ENCODE measurements around the gene TOMM70. TPM values are rescaled to one million over a fixed set of nuclear protein-coding genes. Genes with fewer than 3 reads are reported as not detected.

Gene TOMM70
- total and polyA plus RNA-seq, 10 of the 15 experiments (the other 5 are each of a cell fraction or from before 2014, with no cell fraction given), result 12.7 to 64.1 (median 41.3) TPM

- DNase-seq (ENCODE audit: low read depth, low spot score) (no peak), FAIRE-seq (no peak), ATAC-seq (no peak)
- Histone ChIP-seq H3K4me2 (ENCODE audit: control insufficient read depth, insufficient read depth) (no peak overlapping the region), H3K27me3 (replicated peaks in 1 of 2; ENCODE audit: control insufficient read depth in 2 of 2, insufficient read depth in 2 of 2, low read length in 1 of 2) (no peaks in the 10 kb centered on the region), H2AFZ (ENCODE audit: control insufficient read depth, low read depth, low read length) (no peak overlapping the region), H4K20me1 (ENCODE audit: control insufficient read depth, insufficient read depth) (no peaks in the 10 kb centered on the region), H3K36me3 (ENCODE audit: control insufficient read depth in 2 of 2, insufficient read depth in 2 of 2, low read length in 1 of 2) (peaks cover 0 to 8% of the 10 kb centered on the region in 2 experiments; a peak in 1 of 4 replicates), H3K4me3 (no peak overlapping the region), H3K79me2 (ENCODE audit: control insufficient read depth, insufficient read depth, low read length) (peaks cover 6% of the 10 kb centered on the region), H3K9me3 (replicated peaks; ENCODE audit: control insufficient read depth, insufficient read depth, low read length) (no peaks in the 10 kb centered on the region; the same call in 2 of the 3 replicates), H3K4me1 (ENCODE audit: control insufficient read depth, insufficient read depth, low read length) (peaks cover 2% of the 10 kb centered on the region), H3K27ac (ENCODE audit: control insufficient read depth, insufficient read depth) (no peak overlapping the region), H3K9ac (ENCODE audit: control insufficient read depth, insufficient read depth, low read length) (no peak overlapping the region)
- ChIA-PET RAD21 (ENCODE audit: unreplicated experiment) (interaction anchor here (1.1 kb wide), 1 partner anchor 23 kb away, joined by 3 read pairs; no protein-coding TSS in a partner anchor), POLR2A (no interaction called here), CTCF (interaction anchor here (2.2 kb wide), 1 partner anchor 24 kb away, joined by 5 read pairs; no protein-coding TSS in a partner anchor), SMC1A (ENCODE audit: uncharacterized antibody, unreplicated experiment) (interaction anchor here (1.0 kb wide), 2 partner anchors 15 to 24 kb away, joined by 3 read pairs; no protein-coding TSS in a partner anchor)
- BruUV-seq (replicated peaks), result no TSS peak
- in situ Hi-C loops (cut with MboI), result no loop called here
- intact Hi-C loops (cut with micrococcal nuclease; ENCODE audit: unreplicated experiment), result no loop called here
- WGBS (ENCODE audit: insufficient coverage, insufficient replicate concordance, low lambda C conversion rate, missing lambda C conversion rate), result 94% methylated on average over 1 of the region's 1 CpG
- no peak for TF ChIP-seq KLF5 (IDR thresholded peaks at IDR 0.05; ENCODE audit: partially characterized antibody)
These were observed 60.4 kb downstream of the TOMM70 start for GRCh38 chr3:100340527-100340926.

DNA sequence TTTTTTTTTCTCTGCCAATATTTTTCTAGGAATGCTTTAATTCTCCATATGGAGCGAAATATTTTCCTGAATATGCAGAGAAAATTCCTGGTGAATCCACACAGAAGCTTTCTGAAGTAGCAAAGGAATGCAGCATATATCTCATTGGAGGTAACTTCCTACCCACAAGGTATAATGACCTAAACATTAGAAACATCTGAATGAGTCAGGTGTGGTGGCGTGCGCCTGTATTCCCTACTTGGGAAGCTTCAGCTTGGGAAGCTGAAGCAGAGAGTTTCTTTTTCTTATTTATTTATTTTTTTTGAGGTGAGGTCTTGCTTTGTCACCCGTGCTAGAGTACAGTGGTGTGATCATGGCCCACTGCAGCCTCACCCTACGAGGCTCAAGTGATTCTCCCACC is 61.1 kb downstream of the TOMM70 start:
- peaks cover 4% of the 10 kb centered on the region for H3K4me1 ChIP-seq (ENCODE audit: control insufficient read depth, insufficient read depth, low read length)
- H3K36me3 ChIP-seq (ENCODE audit: control insufficient read depth in 2 of 2, insufficient read depth in 2 of 2, low read length in 1 of 2), result peaks cover 0 to 8% of the 10 kb centered on the region in 2 experiments; a peak in 1 of 4 replicates
- H3K27me3 ChIP-seq (replicated peaks in 1 of 2; ENCODE audit: control insufficient read depth in 2 of 2, insufficient read depth in 2 of 2, low read length in 1 of 2), result no peaks in the 10 kb centered on the region
- no TSS peak for BruUV-seq (replicated peaks)
- ChIA-PET SMC1A (ENCODE audit: uncharacterized antibody, unreplicated experiment) (interaction anchor here (0.7 to 2.6 kb wide), 5 partner anchors 15 to 123 kb away, joined by 3 to 9 read pairs (median 3); partner anchors contain the start of gene TBC1D23), CTCF (interaction anchor here (1.0 to 2.2 kb wide), 2 partner anchors 16 to 23 kb away, joined by 4 to 5 read pairs; no protein-coding TSS in a partner anchor), POLR2A (no interaction called here), RAD21 (ENCODE audit: unreplicated experiment) (no interaction called here)
- 98% methylated on average over 5 of the region's 5 CpGs for WGBS (ENCODE audit: insufficient coverage, insufficient replicate concordance, low lambda C conversion rate, missing lambda C conversion rate)
- no peak overlapping the region for H3K27ac ChIP-seq (ENCODE audit: control insufficient read depth, insufficient read depth)
- no peak for TF ChIP-seq KAT2A (conservative IDR thresholded peaks at IDR 0.05; ENCODE audit: control insufficient read depth, low read depth, low read length)
- no peak for TF ChIP-seq ZZZ3 (IDR thresholded peaks at IDR 0.05; ENCODE audit: control insufficient read depth, insufficient read length, low read depth)
- TF ChIP-seq MYC (IDR thresholded peaks at IDR 0.05; ENCODE audit: insufficient read depth, insufficient read length, insufficient replicate concordance, low read length, severe bottlenecking), result no peak
- no peak for TF ChIP-seq MEF2B (IDR thresholded peaks at IDR 0.05; ENCODE audit: partially characterized antibody, poor library complexity, severe bottlenecking)
- no peak for TF ChIP-seq SUZ12 (IDR thresholded peaks at IDR 0.05; ENCODE audit: unreplicated experiment)
- no peak for TF ChIP-seq SMAD5 (IDR thresholded peaks at IDR 0.05; ENCODE audit: low read depth)
- TF ChIP-seq CHD4 (IDR thresholded peaks at IDR 0.05), result no peak
- TF ChIP-seq IRF4 (IDR thresholded peaks at IDR 0.05; ENCODE audit: low read depth, low read length), result no peak
- no peak for DNase-seq (ENCODE audit: low read depth, low spot score)
- no peak overlapping the region for H2AFZ ChIP-seq (ENCODE audit: control insufficient read depth, low read depth, low read length)
- H3K9ac ChIP-seq (ENCODE audit: control insufficient read depth, insufficient read depth, low read length), result no peak overlapping the region
- in situ Hi-C loops (cut with MboI) (no loop called here), intact Hi-C loops (cut with micrococcal nuclease; ENCODE audit: unreplicated experiment) (no loop called here)
- no peak overlapping the region for H3K4me3 ChIP-seq
- no peaks in the 10 kb centered on the region; the same call in 2 of the 3 replicates for H3K9me3 ChIP-seq (replicated peaks; ENCODE audit: control insufficient read depth, insufficient read depth, low read length)
- no peak overlapping the region for H3K4me2 ChIP-seq (ENCODE audit: control insufficient read depth, insufficient read depth)
- no peaks in the 10 kb centered on the region for H4K20me1 ChIP-seq (ENCODE audit: control insufficient read depth, insufficient read depth)
- H3K79me2 ChIP-seq (ENCODE audit: control insufficient read depth, insufficient read depth, low read length), result peaks cover 14% of the 10 kb centered on the region
- FAIRE-seq, result no peak
- no peak for ATAC-seq
